HG03558 (cell line): Measurements from ENCODE around the gene ZCCHC17.

Source experiments
- ATAC-seq: cut with Tn5 transposase; IDR thresholded peaks from one replicate; pipeline ENCODE4 v1.9.1; 2021; ENCODE audit warnings: moderate number of reproducible peaks; ENCODE audit not compliant: unreplicated experiment; ENCODE audit errors: extremely low read depth

ZCCHC17 gene

GRCh38 chr1:31412732-31413404 is 116.0 kb downstream of the ZCCHC17 start, which contains the start of gene SERINC2:
SERINC2 (plus strand) TSS chr1:31413213; CDS start chr1:31413266, 53 bp downstream.
- no peak for ATAC-seq

GRCh38 chr1:31413405-31414001 is 116.7 kb downstream of the ZCCHC17 start:
- no peak for ATAC-seq
